IPS-NIHi11 (cell line): ENCODE data around the gene PIGK.

Source experiments
- DNase-seq: peaks from one replicate; pipeline ENCODE4 v3.0.0; 2012; ENCODE audit warnings: mixed read lengths, low spot score

The PIGK gene

GRCh38 chr1:77039111-77039510 is 180.1 kb downstream of the PIGK start:
- DNase-seq: no peak
